ENCODE results near the gene EPS8L3.

DNA sequence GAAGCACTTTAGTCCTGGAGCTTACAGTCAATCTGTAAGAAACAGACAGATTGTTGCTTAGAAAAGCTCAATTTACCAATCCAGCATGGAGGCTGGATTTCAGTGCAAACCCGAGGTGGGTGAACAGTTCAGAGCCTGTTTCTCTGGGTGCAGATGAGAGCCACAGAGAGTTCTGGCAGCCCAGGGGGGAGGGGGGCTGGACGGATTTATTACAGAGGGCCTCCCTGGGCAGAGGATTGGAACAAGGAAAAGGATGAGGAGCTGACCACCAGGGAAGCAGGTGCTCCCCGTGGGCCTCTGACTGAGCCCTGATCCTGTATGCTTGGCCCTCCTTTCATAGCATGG lies 38.0 kb upstream of the EPS8L3 start:
- TF ChIP-seq, protein P1, sequence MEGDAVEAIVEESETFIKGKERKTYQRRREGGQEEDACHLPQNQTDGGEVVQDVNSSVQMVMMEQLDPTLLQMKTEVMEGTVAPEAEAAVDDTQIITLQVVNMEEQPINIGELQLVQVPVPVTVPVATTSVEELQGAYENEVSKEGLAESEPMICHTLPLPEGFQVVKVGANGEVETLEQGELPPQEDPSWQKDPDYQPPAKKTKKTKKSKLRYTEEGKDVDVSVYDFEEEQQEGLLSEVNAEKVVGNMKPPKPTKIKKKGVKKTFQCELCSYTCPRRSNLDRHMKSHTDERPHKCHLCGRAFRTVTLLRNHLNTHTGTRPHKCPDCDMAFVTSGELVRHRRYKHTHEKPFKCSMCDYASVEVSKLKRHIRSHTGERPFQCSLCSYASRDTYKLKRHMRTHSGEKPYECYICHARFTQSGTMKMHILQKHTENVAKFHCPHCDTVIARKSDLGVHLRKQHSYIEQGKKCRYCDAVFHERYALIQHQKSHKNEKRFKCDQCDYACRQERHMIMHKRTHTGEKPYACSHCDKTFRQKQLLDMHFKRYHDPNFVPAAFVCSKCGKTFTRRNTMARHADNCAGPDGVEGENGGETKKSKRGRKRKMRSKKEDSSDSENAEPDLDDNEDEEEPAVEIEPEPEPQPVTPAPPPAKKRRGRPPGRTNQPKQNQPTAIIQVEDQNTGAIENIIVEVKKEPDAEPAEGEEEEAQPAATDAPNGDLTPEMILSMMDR (optimal IDR thresholded peaks at IDR 0.05 in 1 of 3, IDR thresholded peaks at IDR 0.05 in 1 of 3, conservative IDR thresholded peaks at IDR 0.05 in 1 of 3; ENCODE audit: extremely low read depth in 1 of 3, insufficient read depth in 2 of 3, low read length in 3 of 3): no peak
- TF ChIP-seq EZH2 (IDR thresholded peaks at IDR 0.05; ENCODE audit: low read length): no peak

Measured in keratinocyte (primary cell).